HepG2 (cell line): ENCODE results near the gene ZNF581. TPM values are rescaled to one million over a fixed set of nuclear protein-coding genes. Genes with fewer than 3 reads are reported as not detected.

Experiments
- ATAC-seq: fragments of 200-7000 bp; cut with Tn5 transposase; 3 replicates; pipeline ENCODE4 v1.9.1; 2020; ENCODE audit warnings: mild to moderate bottlenecking, moderate library complexity
- BruUV-seq: library from RNA; stranded (reverse); fragments of 400-500 nt; replicated peaks from 2 replicates; lab custom pipeline; 2021; lab: Mats Ljungman, UMichigan
- CTCF ChIA-PET: fragments of 300-600 bp; formaldehyde crosslinking; extraction: SDS; loops from one replicate; lab custom pipeline; 2021; ENCODE audit warnings: low total read pairs, inconsistent platforms, low intra/inter-chr PET ratio; lab: Yijun Ruan, JAX
- POLR2A ChIA-PET: fragments of 350-600 bp; sonication (Branson Sonifier 250); formaldehyde crosslinking; loops from one replicate; lab custom pipeline; 2020; ENCODE audit warnings: antibody characterized with exemption, inconsistent platforms; lab: Yijun Ruan, JAX
- DNase-seq: peaks from one replicate; pipeline ENCODE4 v3.0.0-alpha.2; 2015; ENCODE audit warnings: low spot score
- FAIRE-seq: peaks from 3 replicates; lab custom pipeline; 2011; peaks lifted over from hg19 to GRCh38; lab: Jason Lieb, UNC
- H2AFZ ChIP-seq: one replicate; pipeline ENCODE4 v1.6.1; 2011; ENCODE audit warnings: low read length, inconsistent platforms
- H3K27ac ChIP-seq: fragments of 300-600 bp; 3 replicates; pipeline ENCODE4 v1.8.0; 2011; ENCODE audit warnings: mixed run types, mild to moderate bottlenecking, mixed read lengths, low read length, inconsistent platforms; ENCODE audit not compliant: insufficient read depth; ENCODE audit errors: extremely low read length
- H3K27me3 ChIP-seq, 2 experiments: fragments of 200-600 bp in 1 of 2; 2 replicates in 1 of 2; 3 replicates in 1 of 2; pipeline versions ENCODE4 v1.6.0 to v1.8.0; 2011; ENCODE audit warnings: low read length in 2 of 2, mild to moderate bottlenecking in 2 of 2, moderate library complexity in 2 of 2, inconsistent platforms in 1 of 2; ENCODE audit not compliant: insufficient read depth in 2 of 2, control insufficient read depth in 1 of 2
- H3K36me3 ChIP-seq, 2 experiments: fragments of 200-600 bp in 1 of 2; replicated peaks in 1 of 2; 2 replicates in 1 of 2; 3 replicates in 1 of 2; pipeline versions ENCODE4 v1.5.1 to v1.8.0; 2011; ENCODE audit warnings: low read length in 2 of 2, inconsistent platforms in 1 of 2; ENCODE audit not compliant: insufficient read depth in 2 of 2, control insufficient read depth in 1 of 2
- H3K4me1 ChIP-seq: 2 replicates; pipeline ENCODE4 v1.5.1; 2012; ENCODE audit warnings: low read length, inconsistent platforms; ENCODE audit not compliant: insufficient read depth
- H3K4me2 ChIP-seq: 2 replicates; pipeline ENCODE4 v1.6.0; 2011; ENCODE audit warnings: low read depth, low read length, inconsistent platforms
- H3K4me3 ChIP-seq, 3 experiments: fragments of 200-600 bp in 1 of 3; sonication (generic), shearing (Covaris generic) in 1 of 3; replicated peaks in 1 of 3; 2 replicates each; pipeline ENCODE4 v1.5.1; 2011 to 2016; ENCODE audit warnings: low read length in 3 of 3, inconsistent platforms in 2 of 3, low read depth in 2 of 3, mild to moderate bottlenecking in 2 of 3, control low read depth in 1 of 3, mixed read lengths in 1 of 3; ENCODE audit not compliant: insufficient read depth in 1 of 3
- H3K79me2 ChIP-seq: one replicate; pipeline ENCODE4 v1.6.1; 2011; ENCODE audit warnings: low read length, inconsistent platforms; ENCODE audit not compliant: insufficient read depth
- H3K9ac ChIP-seq: 2 replicates; pipeline ENCODE4 v1.6.0; 2011; ENCODE audit warnings: mild to moderate bottlenecking, low read depth, low read length, inconsistent platforms; ENCODE audit not compliant: insufficient read depth
- H3K9me3 ChIP-seq: 2 replicates; pipeline ENCODE4 v1.5.1; 2012; ENCODE audit warnings: mild to moderate bottlenecking, low read length
- H4K20me1 ChIP-seq: 2 replicates; pipeline ENCODE4 v1.6.0; 2011; ENCODE audit warnings: inconsistent platforms, mild to moderate bottlenecking, low read length, moderate library complexity; ENCODE audit not compliant: insufficient read depth
- CEBPB ChIP-seq: IDR thresholded peaks from 2 replicates; pipeline ENCODE4 v1.6.1; 2011; ENCODE audit warnings: low read depth, low read length, improper control_type of control experiment, borderline replicate concordance
- E2F2 ChIP-seq: sonication (generic); formaldehyde crosslinking; IDR thresholded peaks from 2 replicates; pipeline ENCODE4 v1.4.0; 2020; ENCODE audit warnings: missing genetic modification reagents, borderline replicate concordance
- FOXP1 ChIP-seq, 2 experiments: fragments of 450-650 bp in 1 of 2; IDR thresholded peaks; 2 replicates each; pipeline ENCODE4 v1.6.1; 2017 to 2018; ENCODE audit warnings: antibody characterized with exemption in 1 of 2
- GTF2F1 ChIP-seq: fragments of 150-350 bp; IDR thresholded peaks from 2 replicates; pipeline ENCODE4 v1.6.1; 2014; ENCODE audit warnings: low read length
- HDAC6 ChIP-seq: fragments of 200-600 bp; sonication (generic); IDR thresholded peaks from 2 replicates; pipeline ENCODE4 v1.7.0; 2017; ENCODE audit warnings: mild to moderate bottlenecking, antibody characterized with exemption, low read length, low read depth
- KAT2B ChIP-seq: fragments of 150-350 bp; IDR thresholded peaks from 2 replicates; pipeline ENCODE4 v1.6.1; 2014; ENCODE audit warnings: low read depth, low read length, borderline replicate concordance
- MTA3 ChIP-seq: sonication (generic); formaldehyde crosslinking; IDR thresholded peaks from 2 replicates; pipeline ENCODE4 v1.4.0; 2020; ENCODE audit warnings: missing genetic modification reagents
- MTERF4 ChIP-seq: sonication (generic); formaldehyde crosslinking; IDR thresholded peaks from 2 replicates; pipeline ENCODE4 v1.8.0; 2023; ENCODE audit warnings: mild to moderate bottlenecking, missing genetic modification reagents
- NFYC ChIP-seq: IDR thresholded peaks from 2 replicates; pipeline ENCODE4 v1.6.1; 2016; ENCODE audit warnings: missing genetic modification reagents, missing compliant biosample characterization
- REL ChIP-seq: sonication (generic); formaldehyde crosslinking; conservative IDR thresholded peaks from 2 replicates; pipeline ENCODE4 v1.8.0; 2022; ENCODE audit warnings: mild to moderate bottlenecking, missing genetic modification reagents, moderate library complexity
- REPIN1 ChIP-seq: sonication (generic); formaldehyde crosslinking; IDR thresholded peaks from 2 replicates; pipeline ENCODE4 v1.8.0; 2022; ENCODE audit warnings: missing genetic modification reagents, low read depth, mild to moderate bottlenecking, borderline replicate concordance
- SOX6 ChIP-seq, 2 experiments: fragments of 450-650 bp in 1 of 2; sonication (generic) in 1 of 2; formaldehyde crosslinking in 1 of 2; IDR thresholded peaks; 2 replicates each; pipeline versions ENCODE4 v1.4.0 to v1.6.1; 2017 to 2020; ENCODE audit warnings: antibody characterized with exemption in 1 of 2, mild to moderate bottlenecking in 1 of 2, missing genetic modification reagents in 1 of 2
- THAP11 ChIP-seq: IDR thresholded peaks from 2 replicates; pipeline ENCODE4 v1.6.1; 2016; ENCODE audit warnings: missing biosample characterization, missing genetic modification reagents
- THRA ChIP-seq: sonication (generic); formaldehyde crosslinking; IDR thresholded peaks from 2 replicates; pipeline ENCODE4 v1.4.0; 2020; ENCODE audit warnings: missing genetic modification reagents, borderline replicate concordance
- ZKSCAN1 ChIP-seq: fragments of 150-350 bp; IDR thresholded peaks from 2 replicates; pipeline ENCODE4 v1.6.1; 2014; ENCODE audit warnings: low read length
- ZNF354B ChIP-seq: sonication (generic); formaldehyde crosslinking; IDR thresholded peaks from 2 replicates; pipeline ENCODE4 v1.8.0; 2022; ENCODE audit warnings: mild to moderate bottlenecking, missing genetic modification reagents
- ZNF83 ChIP-seq: sonication (generic); formaldehyde crosslinking; IDR thresholded peaks from 2 replicates; pipeline ENCODE4 v1.4.0; 2020; ENCODE audit warnings: missing genetic modification reagents, mild to moderate bottlenecking, borderline replicate concordance
- ZNF883 ChIP-seq: sonication (generic); formaldehyde crosslinking; IDR thresholded peaks from 2 replicates; pipeline ENCODE4 v1.5.1; 2020; ENCODE audit warnings: mild to moderate bottlenecking, missing genetic modification reagents; ENCODE audit errors: not compliant biosample characterization
- WGBS: methylation state at CpG from one replicate; pipeline ENCODE4 v1.1.6; 2017; ENCODE audit warnings: low lambda C conversion rate; 5-methylcytosine and 5-hydroxymethylcytosine counted together
- in situ Hi-C: cut with HindIII; loops from 2 replicates; pipeline ENCODE4 v1.10.0; 2017; ENCODE audit warnings: low pct_unique_long_range_greater_than_20kb; ENCODE audit not compliant: extremely low pct_ligation_motif_present
- intact Hi-C: fragments of 100-400 bp; cut with micrococcal nuclease; formaldehyde crosslinking; loops from one replicate; pipeline ENCODE4 v1.10.0; 2022; ENCODE audit not compliant: unreplicated experiment
- polyA plus RNA-seq, 8 experiments: library from polyadenylated mRNA; depleted of rRNA in 3 of 8; stranded (reverse) in 7 of 8; unstranded in 1 of 8; fragments of >200 nt; fragmentation: Illumina TruSeq in 4 of 8; extraction: Trizol in 4 of 8; gene quantifications; 2 replicates each; pipeline versions ENCODE4 v1.2.1 to v1.2.3, GENCODE V29; 2011 to 2016; ENCODE audit warnings: low read depth in 4 of 8, missing spikeins in 1 of 8, mixed read lengths in 1 of 8; ENCODE audit not compliant: insufficient read depth in 1 of 8
- total RNA-seq, 5 experiments: library from RNA; depleted of rRNA; stranded (reverse); fragments of >200 nt; fragmentation: Illumina TruSeq; extraction: Trizol; gene quantifications; 2 replicates each; pipeline ENCODE4 v1.2.3, GENCODE V29; 2016; ENCODE audit warnings: low read depth in 1 of 5

ZNF581 gene
- total and polyA plus RNA-seq, 2 of the 13 experiments (the other 11 are each of a cell fraction or from before 2014, with no cell fraction given), result 19.6 to 49.5 TPM

GRCh38 chr19:55690109-55690768 lies 46.8 kb downstream of the ZNF581 start:
- ChIA-PET POLR2A (no interaction called here), CTCF (no interaction called here)
- Histone ChIP-seq H3K79me2 (peaks cover 12% of the 10 kb centered on the region), H3K9ac (no peak overlapping the region), H3K4me2 (no peak overlapping the region), H3K27me3 (no peaks in the 10 kb centered on the region), H3K27ac (no peak overlapping the region), H3K36me3 (peaks cover 23 to 65% of the 10 kb centered on the region in 2 experiments; a peak in 4 of 5 replicates), H3K4me3 (no peak overlapping the region), H3K9me3 (no peaks in the 10 kb centered on the region), H2AFZ (no peak overlapping the region), H4K20me1 (no peaks in the 10 kb centered on the region), H3K4me1 (peaks cover 23% of the 10 kb centered on the region; the same call in 1 of the 2 replicates)
- FAIRE-seq (no peak), DNase-seq (no peak), ATAC-seq (no peak)
- no peak for TF ChIP-seq THAP11 (CRISPR knock-in tag)
- no peak for TF ChIP-seq ZKSCAN1
- TF ChIP-seq THRA (CRISPR knock-in tag), result no peak
- TF ChIP-seq REL (CRISPR knock-in tag), result no peak
- no peak for TF ChIP-seq FOXP1 (IDR thresholded peaks at IDR 0.05)
- TF ChIP-seq FOXP1 (CRISPR knock-in tag; IDR thresholded peaks at IDR 0.05), result no peak
- TF ChIP-seq KAT2B, result no peak
- TF ChIP-seq SOX6 (IDR thresholded peaks at IDR 0.05), result no peak
- no peak for TF ChIP-seq SOX6 (CRISPR knock-in tag; IDR thresholded peaks at IDR 0.05)
- TF ChIP-seq MTERF4 (CRISPR knock-in tag), result no peak
- no peak for TF ChIP-seq REPIN1 (CRISPR knock-in tag)
- TF ChIP-seq MTA3 (CRISPR knock-in tag), result no peak
- TF ChIP-seq HDAC6, result no peak
- no peak for TF ChIP-seq ZNF883
- TF ChIP-seq ZNF83 (CRISPR knock-in tag), result no peak
- no peak for TF ChIP-seq NFYC (CRISPR knock-in tag)
- no peak for TF ChIP-seq ZNF354B
- no peak for TF ChIP-seq GTF2F1
- no peak for TF ChIP-seq E2F2
- TF ChIP-seq CEBPB, result no peak
- WGBS, result 100% methylated on average over 10 of the region's 25 CpGs
- intact Hi-C loops, result no loop called here
- no TSS peak for BruUV-seq
- in situ Hi-C loops, result no loop called here
